Stimulated activated CD8-positive, alpha-beta memory T cell treated with anti-CD3 and anti-CD28 coated beads, Interleukin-4, amount 100 ng/mL, for 24 hours (primary cell): ENCODE results near the gene XCL2.

ENCODE experiments used
- DNase-seq: peaks from one replicate; pipeline ENCODE4 v3.0.0-alpha.2; 2020; ENCODE audit warnings: low read depth

XCL2 gene

DNA sequence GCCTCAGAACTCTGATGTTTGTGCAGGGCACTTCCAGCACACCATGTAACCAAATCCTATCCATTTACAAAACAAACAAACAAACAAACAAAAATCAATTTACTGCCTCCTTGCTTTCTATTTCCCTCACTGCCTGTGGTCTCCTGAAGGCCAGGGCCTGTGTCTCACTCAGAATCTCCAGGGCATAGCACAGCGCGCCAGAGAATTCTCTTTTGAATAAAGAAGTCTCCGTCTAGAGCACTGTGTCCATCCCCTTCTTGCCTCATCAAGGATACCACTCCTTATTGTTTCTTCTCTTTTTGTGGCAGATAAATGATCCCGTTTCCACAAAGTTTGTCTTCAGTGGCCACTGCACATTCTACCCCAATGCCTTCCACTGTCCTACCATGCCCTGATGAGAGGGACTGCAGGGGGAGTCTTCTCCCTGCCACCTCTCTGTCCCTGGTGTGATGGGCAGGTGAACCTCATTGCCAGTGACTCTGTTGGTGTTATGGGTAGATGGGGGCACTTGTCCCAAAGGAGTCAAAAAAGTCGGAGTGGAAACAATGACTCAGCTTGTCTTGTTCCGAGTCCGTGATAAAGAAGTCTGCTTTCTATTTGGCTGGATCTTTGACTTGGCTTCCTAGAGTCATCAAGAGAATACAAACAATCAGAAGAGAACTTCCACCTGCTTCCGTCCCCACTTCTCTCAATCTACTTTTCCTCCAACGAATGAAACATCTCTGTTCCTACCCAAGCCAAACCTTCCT lies 30.0 kb downstream of the XCL2 start:
- no peak for DNase-seq

- DNase-seq: peak; percentile 12
Measured at GRCh38 chr1:168512864-168513595, 30.8 kb downstream of the XCL2 start.

GRCh38 chr1:168509875-168510791 lies 33.7 kb downstream of the XCL2 start:
- peak; percentile 19 for DNase-seq

GRCh38 chr1:168509210-168509609 lies 34.6 kb downstream of the XCL2 start:
- DNase-seq: no peak

DNA sequence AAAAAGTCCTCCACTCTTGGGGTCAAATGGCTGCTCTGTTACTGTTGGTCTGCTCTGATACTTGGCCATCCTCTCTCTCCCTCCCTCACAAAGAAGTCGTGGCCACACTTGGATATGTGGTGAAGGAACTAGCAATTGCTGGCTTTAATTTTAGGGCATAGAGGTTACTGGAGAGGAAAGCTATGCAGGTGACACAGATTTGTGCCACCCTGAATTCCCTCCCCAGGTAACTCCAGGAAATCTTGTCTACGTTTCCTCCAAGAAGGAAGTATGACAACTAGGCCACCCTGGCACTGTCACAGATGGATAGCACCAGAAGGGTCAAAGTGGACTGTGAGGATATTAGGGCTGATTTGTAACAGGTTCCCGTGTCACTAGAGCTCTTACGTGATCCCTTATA lies 36.0 kb downstream of the XCL2 start:
- DNase-seq: no peak

DNA sequence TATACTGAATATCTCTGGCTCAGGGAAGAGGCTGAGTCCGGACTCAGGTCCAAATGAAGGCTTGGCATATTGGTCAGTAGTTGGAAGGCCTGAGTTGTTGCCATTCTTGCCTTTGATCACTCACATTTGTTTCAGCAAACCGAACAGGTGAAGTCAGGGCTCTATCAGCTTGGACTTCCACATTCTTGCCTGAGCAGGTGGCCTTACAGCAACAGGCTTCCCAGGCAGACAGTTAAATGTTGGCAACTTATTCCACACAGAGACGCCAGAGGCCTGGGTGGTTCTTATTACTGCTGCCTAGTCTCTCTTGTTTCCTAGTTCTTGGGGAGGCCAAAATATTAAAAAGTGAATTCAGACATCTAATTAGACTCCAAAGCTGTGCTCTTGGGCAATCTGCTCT lies 36.6 kb downstream of the XCL2 start:
- DNase-seq: no peak

GRCh38 chr1:168506204-168506819 lies 37.5 kb downstream of the XCL2 start:
- DNase-seq: no peak

DNA sequence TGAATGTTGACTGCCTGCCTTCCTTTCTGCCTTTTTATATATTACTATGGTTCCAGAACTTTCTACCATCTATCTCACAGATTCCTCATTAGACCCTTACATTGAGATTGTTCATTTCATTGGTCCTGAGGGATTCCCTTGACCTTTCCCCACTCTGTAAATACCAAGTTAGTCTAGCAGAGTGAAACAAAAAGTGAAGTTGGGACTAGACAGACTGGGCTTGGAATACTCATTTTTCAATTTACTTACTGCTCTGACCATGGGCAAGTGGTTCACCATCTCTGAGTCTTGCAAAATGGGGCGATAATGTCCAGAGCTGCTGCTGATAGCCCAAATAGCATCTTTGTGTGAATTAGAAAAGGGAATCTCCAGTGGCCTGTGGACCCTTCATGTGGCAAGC lies 38.8 kb downstream of the XCL2 start:
- no peak for DNase-seq

DNA sequence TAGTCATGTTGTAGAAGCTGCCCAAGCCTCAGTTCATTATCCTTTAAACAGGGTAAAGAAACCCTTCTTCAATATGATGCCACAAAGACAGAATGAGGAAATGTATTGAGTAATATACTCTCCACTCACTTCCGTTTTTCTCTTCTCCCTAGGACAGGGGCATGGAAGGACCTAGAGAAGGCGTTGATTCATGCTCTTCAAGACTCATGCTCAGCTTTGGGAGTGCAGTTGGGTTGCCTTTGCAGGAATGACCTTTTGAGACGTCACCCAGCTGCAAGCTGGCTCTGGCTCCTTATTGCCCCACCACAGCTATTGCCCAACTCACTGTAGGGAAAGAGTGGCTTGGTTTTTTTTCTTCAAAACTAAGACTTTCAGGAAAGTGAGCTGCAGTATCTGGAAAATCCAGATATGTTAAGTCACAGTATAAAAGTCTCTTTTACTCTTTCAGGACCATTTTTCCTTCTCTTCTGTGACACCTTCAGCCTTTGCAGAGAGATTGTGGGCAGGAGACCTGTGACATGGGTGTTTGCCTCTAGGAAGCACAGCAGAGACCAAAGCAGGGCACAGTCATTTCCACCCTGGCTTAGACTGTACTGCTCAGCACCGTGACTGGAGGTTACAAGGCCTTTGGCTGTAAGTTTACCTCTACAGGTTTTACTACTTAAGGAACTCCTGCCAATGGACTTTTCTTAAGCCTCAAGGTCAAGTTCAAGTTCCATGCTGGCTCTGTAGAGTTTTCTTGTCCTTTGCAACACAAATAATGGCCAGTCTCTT lies 39.5 kb downstream of the XCL2 start:
- DNase-seq: no peak

- DNase-seq: no peak
Measured at GRCh38 chr1:168499688-168500049, 44.1 kb downstream of the XCL2 start.

- DNase-seq: no peak
Measured at GRCh38 chr1:168498956-168499687, 44.7 kb downstream of the XCL2 start.

DNA sequence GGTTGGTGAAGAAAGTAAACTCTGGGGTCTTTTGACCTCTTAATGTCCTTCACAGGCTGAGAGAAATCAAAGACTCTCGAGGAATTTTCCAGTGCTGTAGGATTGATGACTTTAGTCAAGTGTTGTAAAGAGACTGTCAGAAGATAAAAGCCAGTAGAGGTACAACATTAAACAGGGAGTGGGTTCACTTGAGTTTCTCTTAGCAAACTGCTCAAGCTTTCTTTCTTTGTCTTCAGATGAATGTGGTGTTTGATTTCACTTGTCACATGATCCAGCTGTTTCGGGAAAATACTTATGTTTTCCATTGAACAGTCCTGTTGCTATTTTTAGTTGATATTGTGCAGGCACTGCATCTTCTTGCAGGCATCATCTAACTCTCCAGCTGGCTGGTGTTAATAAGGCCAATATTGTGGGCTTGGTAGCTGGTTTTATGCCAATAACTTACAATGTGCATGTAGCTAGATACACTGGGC lies 45.6 kb downstream of the XCL2 start:
- no peak for DNase-seq

DNA sequence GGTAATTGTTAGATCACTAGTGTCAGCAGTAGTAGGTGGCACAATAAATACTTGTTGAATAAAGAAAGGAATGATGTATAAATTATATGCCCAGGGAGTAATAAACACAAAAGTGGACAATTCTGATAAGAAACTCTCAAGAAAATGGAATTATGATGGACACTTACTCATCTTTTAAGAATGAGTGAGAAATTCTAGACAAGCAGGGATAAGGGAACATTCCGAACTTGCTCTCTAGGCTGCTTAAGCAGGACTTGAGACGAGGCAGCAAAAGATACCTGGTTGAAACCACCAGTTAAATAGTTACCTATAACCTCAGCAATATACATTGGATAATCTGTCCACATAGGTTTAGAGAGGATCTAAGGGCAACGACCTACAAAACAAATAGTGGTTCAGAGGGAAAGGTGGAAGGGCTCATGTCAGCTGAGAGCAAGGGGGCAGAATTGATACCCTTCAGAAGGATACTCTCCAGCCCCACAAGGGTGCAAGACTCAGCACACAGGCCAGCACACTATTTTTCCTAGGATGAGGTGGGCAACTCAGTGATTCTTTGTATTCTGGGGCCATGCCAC lies 46.3 kb downstream of the XCL2 start:
- no peak for DNase-seq

GRCh38 chr1:168491527-168492164 lies 52.2 kb downstream of the XCL2 start:
- DNase-seq: no peak
